ENCODE measurements around the gene DGKQ. TPM values are rescaled to one million over a fixed set of nuclear protein-coding genes. Genes with fewer than 3 reads are reported as not detected.
A peak's percentile ranks its signal among the peaks of the same experiment; 100 is the strongest.

Gene DGKQ
- total RNA-seq, 1 donor, result 9.9 TPM

DNA sequence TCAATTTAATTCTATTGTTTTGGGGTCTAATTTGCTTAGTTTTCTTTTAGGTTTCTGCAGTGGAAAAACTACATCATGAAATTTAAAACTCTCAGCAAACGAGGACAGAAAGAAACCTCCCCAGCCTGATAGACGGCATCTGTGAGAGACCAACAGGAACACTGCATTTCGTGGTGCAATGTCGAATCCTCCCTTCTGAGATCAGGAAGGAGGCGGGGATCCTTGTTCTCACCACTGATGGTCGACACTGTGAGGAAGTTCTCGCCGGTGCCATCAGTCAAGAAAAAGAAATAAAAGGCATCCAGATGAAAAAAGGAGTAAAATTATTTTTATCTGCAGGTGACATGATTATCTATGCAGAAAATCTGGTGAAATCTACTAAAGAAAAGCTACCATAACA is 57.8 kb downstream of the DGKQ start:
- DNase-seq (ENCODE audit: low read depth), result peak; percentile 2
- no peak overlapping the region for H3K4me3 ChIP-seq (ENCODE audit: low read depth, low read length)
- TF ChIP-seq, protein P1, sequence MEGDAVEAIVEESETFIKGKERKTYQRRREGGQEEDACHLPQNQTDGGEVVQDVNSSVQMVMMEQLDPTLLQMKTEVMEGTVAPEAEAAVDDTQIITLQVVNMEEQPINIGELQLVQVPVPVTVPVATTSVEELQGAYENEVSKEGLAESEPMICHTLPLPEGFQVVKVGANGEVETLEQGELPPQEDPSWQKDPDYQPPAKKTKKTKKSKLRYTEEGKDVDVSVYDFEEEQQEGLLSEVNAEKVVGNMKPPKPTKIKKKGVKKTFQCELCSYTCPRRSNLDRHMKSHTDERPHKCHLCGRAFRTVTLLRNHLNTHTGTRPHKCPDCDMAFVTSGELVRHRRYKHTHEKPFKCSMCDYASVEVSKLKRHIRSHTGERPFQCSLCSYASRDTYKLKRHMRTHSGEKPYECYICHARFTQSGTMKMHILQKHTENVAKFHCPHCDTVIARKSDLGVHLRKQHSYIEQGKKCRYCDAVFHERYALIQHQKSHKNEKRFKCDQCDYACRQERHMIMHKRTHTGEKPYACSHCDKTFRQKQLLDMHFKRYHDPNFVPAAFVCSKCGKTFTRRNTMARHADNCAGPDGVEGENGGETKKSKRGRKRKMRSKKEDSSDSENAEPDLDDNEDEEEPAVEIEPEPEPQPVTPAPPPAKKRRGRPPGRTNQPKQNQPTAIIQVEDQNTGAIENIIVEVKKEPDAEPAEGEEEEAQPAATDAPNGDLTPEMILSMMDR (IDR thresholded peaks at IDR 0.05; ENCODE audit: insufficient read depth, low read length), result no peak

DNA sequence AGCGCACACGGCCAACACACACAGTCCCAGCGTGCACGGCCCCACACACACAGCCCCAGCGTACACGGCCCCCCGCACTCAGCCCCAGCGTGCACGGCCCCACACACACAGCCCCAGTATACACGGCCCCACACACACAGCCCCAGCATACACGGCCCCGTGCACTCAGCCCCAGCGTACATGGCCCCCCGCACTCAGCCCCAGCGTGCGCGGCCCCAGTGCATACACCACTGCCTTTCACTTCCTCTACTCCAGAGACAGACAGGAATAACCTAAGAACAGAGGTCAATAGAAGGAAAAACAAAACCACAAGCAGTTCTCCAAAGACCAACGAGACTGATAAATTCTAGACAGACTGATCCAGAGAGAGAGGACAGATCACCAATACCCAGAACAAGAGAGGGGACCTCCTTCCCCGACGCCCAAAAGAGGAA is 58.3 kb downstream of the DGKQ start:
- no peak for DNase-seq (ENCODE audit: low read depth)
- TF ChIP-seq, protein P1 (IDR thresholded peaks at IDR 0.05; ENCODE audit: insufficient read depth, low read length), result no peak
- no peak overlapping the region for H3K4me3 ChIP-seq (ENCODE audit: low read depth, low read length)

DNA sequence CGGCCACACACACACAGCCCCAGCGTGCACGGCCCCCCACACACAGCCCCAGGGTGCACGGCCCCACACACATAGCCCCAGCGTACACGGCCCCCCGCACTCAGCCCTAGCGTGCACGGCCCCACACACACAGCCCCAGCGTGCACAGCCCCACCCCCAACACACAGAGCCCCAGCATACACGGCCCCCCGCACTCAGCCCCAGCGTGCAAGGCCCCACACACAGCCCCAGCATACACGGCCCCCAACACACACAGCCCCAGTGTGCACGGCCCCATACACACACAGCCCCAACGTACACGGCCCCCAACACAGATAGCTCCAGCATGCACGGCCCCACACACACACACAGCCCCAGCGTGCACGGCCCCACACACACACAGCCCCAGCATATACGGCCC is 58.8 kb downstream of the DGKQ start:
- no peak for DNase-seq (ENCODE audit: low read depth)
- TF ChIP-seq, protein P1 (IDR thresholded peaks at IDR 0.05; ENCODE audit: insufficient read depth, low read length), result no peak
- H3K4me3 ChIP-seq (ENCODE audit: low read depth, low read length), result no peak overlapping the region

DNA sequence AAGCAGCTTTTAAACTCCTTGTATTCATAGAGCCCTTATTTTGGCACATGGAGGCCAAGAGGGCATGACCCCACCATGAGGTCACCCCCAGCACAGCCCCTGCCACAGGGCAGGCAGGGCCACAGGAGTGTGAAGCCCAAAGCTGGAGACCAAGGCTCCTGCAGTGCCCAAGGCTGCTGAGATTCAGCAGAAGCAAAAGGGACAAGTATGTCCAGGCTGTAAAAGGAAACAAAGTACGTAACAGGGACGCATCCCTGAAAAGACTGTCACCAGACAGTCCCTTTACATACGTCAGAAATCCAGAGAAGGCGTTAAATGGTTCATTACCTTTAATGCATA is 60.1 kb downstream of the DGKQ start:
- DNase-seq (ENCODE audit: low read depth), result no peak
- TF ChIP-seq, protein P1 (IDR thresholded peaks at IDR 0.05; ENCODE audit: insufficient read depth, low read length), result no peak
- H3K4me3 ChIP-seq (ENCODE audit: low read depth, low read length), result no peak overlapping the region

DNA sequence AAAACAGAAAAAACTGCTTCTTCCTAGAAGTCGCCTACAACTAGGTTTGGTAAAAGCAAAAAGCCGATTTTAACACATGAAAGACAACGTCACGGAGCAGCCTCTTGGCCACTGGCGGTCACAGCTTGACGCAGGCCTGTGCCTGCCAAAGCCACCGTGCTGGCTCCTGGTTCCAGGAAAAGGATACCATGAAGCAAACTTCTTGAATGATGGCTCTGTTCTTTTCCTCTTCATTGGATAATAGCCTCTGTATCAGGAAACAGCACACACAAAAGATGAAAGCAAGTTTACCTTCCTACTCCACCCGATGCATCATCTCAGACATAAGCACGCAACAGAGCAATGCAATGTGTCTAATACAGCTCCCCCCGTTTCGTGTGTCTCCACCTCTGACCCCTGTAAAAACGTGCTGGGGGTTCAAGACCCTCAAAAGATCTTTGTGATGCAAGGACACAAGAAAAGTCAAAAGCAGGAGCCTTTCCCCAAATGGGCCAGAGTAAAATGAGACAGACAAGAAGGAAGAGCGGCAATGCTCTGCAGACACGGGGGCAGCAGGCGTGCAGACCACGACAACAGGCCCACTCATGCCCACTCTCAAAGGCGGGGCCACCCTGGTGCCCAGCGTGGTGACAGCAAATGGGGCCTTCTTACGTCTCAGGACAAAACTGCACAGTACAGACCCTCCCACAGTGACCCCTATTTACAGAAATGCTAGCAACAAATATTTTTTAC is 60.7 kb downstream of the DGKQ start:
- no peak overlapping the region for H3K4me3 ChIP-seq (ENCODE audit: low read depth, low read length)
- TF ChIP-seq, protein P1 (IDR thresholded peaks at IDR 0.05; ENCODE audit: insufficient read depth, low read length), result no peak
- no peak for DNase-seq (ENCODE audit: low read depth)

DNA sequence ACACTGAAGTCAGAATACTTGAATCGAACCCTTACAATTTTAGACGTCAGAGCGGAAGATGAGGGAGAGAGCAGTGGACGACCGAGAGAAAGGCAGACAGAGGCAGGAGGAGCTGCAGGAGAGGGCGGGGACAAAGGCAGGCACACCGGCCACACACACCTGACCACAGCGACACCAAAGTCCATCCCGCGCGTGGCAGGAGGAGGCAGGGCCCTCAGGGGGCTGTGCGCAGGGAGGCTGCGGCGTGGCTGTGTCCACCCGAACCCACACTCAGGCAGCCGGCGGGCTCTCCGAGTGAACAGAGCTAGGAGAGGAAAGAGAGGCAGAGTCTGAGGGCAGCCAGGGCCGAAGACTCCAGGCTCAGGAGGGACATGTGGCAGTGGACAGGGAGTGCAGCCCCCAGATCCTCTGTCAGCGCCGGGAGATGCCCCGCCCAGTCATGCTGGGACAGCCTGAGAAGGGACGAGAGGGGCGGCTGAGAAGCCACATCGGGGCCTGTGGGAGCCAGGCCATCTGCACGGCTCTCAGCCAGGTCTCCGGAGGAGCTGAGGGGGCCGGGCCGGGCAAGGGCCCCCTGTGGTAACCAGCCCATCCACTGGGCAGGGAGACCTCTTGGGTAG is 61.4 kb downstream of the DGKQ start:
- DNase-seq (ENCODE audit: low read depth), result no peak
- TF ChIP-seq, protein P1 (IDR thresholded peaks at IDR 0.05; ENCODE audit: insufficient read depth, low read length), result no peak

More for the DNA sequence above, 61.4 kb downstream of the DGKQ start:
- no peak overlapping the region for H3K4me3 ChIP-seq (ENCODE audit: low read depth, low read length)

Data from fibroblast of the aortic adventitia (primary cell).